ENCODE measurements around the gene ERP27.

Gene ERP27

GRCh38 chr12:14938301-14938700, at the start of gene ERP27:
TSS of gene ERP27 (minus strand) at chr12:14938537. CDS start at chr12:14938508, 29 bp downstream.
- Histone ChIP-seq H3F3A (ENCODE audit: insufficient read depth, low read length) (peaks cover 8% of the 10 kb centered on the region; the same call in 1 of the 2 replicates), H3K9me2 (ENCODE audit: low read depth, low read length) (no peaks in the 10 kb centered on the region), H3K79me2 (ENCODE audit: insufficient read depth, low read length) (no peaks in the 10 kb centered on the region), H2AFZ (ENCODE audit: low read length) (no peak within 1 kb of the TSS), H3K36me3 (ENCODE audit: insufficient read depth, low read length) (peaks cover 35% of the 10 kb centered on the region), H3K9me3 (ENCODE audit: low read length) (no peaks in the 10 kb centered on the region), H4K20me1 (ENCODE audit: insufficient read depth, low read length) (no peaks in the 10 kb centered on the region), H3K4me1 (ENCODE audit: insufficient read depth, low read length, severe bottlenecking) (peaks cover 7% of the 10 kb centered on the region), H3K9ac (ENCODE audit: low read length) (no peak within 1 kb of the TSS), H3K4me3 (ENCODE audit: low read depth, low read length, poor library complexity, severe bottlenecking) (no peak within 1 kb of the TSS), H3K27me3 (ENCODE audit: insufficient read depth, low read length) (no peaks in the 10 kb centered on the region), H3K4me2 (ENCODE audit: low read length) (no peak within 1 kb of the TSS), H3K27ac (ENCODE audit: low read depth, low read length, poor library complexity, severe bottlenecking) (peak within 1 kb of the TSS; percentile 33)
- TF ChIP-seq EZH2 (IDR thresholded peaks at IDR 0.05; ENCODE audit: borderline replicate concordance, low read length) (no peak), CTCF (IDR thresholded peaks at IDR 0.05; ENCODE audit: low read length) (no peak)

- Histone ChIP-seq H3K4me2 (ENCODE audit: low read length) (no peak overlapping the region), H3K36me3 (ENCODE audit: insufficient read depth, low read length) (no peaks in the 10 kb centered on the region), H3K9me2 (ENCODE audit: low read depth, low read length) (no peaks in the 10 kb centered on the region), H3K4me3 (ENCODE audit: low read depth, low read length, poor library complexity, severe bottlenecking) (no peak overlapping the region), H3K4me1 (ENCODE audit: insufficient read depth, low read length, severe bottlenecking) (peaks cover 13% of the 10 kb centered on the region), H3K9me3 (ENCODE audit: low read length) (no peaks in the 10 kb centered on the region), H4K20me1 (ENCODE audit: insufficient read depth, low read length) (no peaks in the 10 kb centered on the region), H3K79me2 (ENCODE audit: insufficient read depth, low read length) (no peaks in the 10 kb centered on the region), H3K9ac (ENCODE audit: low read length) (no peak overlapping the region), H2AFZ (ENCODE audit: low read length) (no peak overlapping the region), H3K27ac (ENCODE audit: low read depth, low read length, poor library complexity, severe bottlenecking) (no peak overlapping the region), H3F3A (ENCODE audit: insufficient read depth, low read length) (no peaks in the 10 kb centered on the region), H3K27me3 (ENCODE audit: insufficient read depth, low read length) (no peaks in the 10 kb centered on the region)
- no peak for TF ChIP-seq EZH2 (IDR thresholded peaks at IDR 0.05; ENCODE audit: borderline replicate concordance, low read length)
- no peak for TF ChIP-seq CTCF (IDR thresholded peaks at IDR 0.05; ENCODE audit: low read length)
These were observed 49.7 kb upstream of the ERP27 start for GRCh38 chr12:14988035-14988434.

- no peaks in the 10 kb centered on the region for H3F3A ChIP-seq (ENCODE audit: insufficient read depth, low read length)
- no peaks in the 10 kb centered on the region for H4K20me1 ChIP-seq (ENCODE audit: insufficient read depth, low read length)
- peaks cover 15% of the 10 kb centered on the region for H3K4me1 ChIP-seq (ENCODE audit: insufficient read depth, low read length, severe bottlenecking)
- H3K9ac ChIP-seq (ENCODE audit: low read length), result no peak overlapping the region
- H3K9me2 ChIP-seq (ENCODE audit: low read depth, low read length), result no peaks in the 10 kb centered on the region
- H3K9me3 ChIP-seq (ENCODE audit: low read length), result no peaks in the 10 kb centered on the region
- H3K4me3 ChIP-seq (ENCODE audit: low read depth, low read length, poor library complexity, severe bottlenecking), result no peak overlapping the region
- H3K4me2 ChIP-seq (ENCODE audit: low read length), result no peak overlapping the region
- no peaks in the 10 kb centered on the region for H3K36me3 ChIP-seq (ENCODE audit: insufficient read depth, low read length)
- no peaks in the 10 kb centered on the region for H3K79me2 ChIP-seq (ENCODE audit: insufficient read depth, low read length)
- no peak overlapping the region for H2AFZ ChIP-seq (ENCODE audit: low read length)
- H3K27ac ChIP-seq (ENCODE audit: low read depth, low read length, poor library complexity, severe bottlenecking), result no peak overlapping the region
- TF ChIP-seq CTCF (IDR thresholded peaks at IDR 0.05; ENCODE audit: low read length), result peak; percentile 47
- TF ChIP-seq EZH2 (IDR thresholded peaks at IDR 0.05; ENCODE audit: borderline replicate concordance, low read length), result no peak
- no peaks in the 10 kb centered on the region for H3K27me3 ChIP-seq (ENCODE audit: insufficient read depth, low read length)
These were observed 48.1 kb upstream of the ERP27 start for GRCh38 chr12:14986449-14986848.

Data from OCI-LY1 (cell line).